Endothelial cell of umbilical vein (primary cell): ENCODE results near the gene GNPDA1. TPM values are rescaled to one million over a fixed set of nuclear protein-coding genes. Genes with fewer than 3 reads are reported as not detected.

Source experiments
- BruUV-seq: library from RNA; stranded (reverse); fragments of 400-500 nt; replicated peaks from 2 replicates; lab custom pipeline; 2021; lab: Mats Ljungman, UMichigan
- CTCF ChIA-PET: fragments of 300-600, 350-600 bp; sonication (Branson Sonifier 250); formaldehyde crosslinking; loops from one replicate; lab custom pipeline; 2021; ENCODE audit warnings: antibody characterized with exemption, inconsistent platforms; lab: Charles Lee
- POLR2A ChIA-PET: fragments of 300-600, 350-600 bp; sonication (Branson Sonifier 250); formaldehyde crosslinking; loops from one replicate; lab custom pipeline; 2021; ENCODE audit warnings: antibody characterized with exemption, inconsistent platforms; lab: Charles Lee
- DNase-seq: peaks from one replicate; pipeline ENCODE4 v3.0.0-alpha.2; 2011; ENCODE audit warnings: low read depth, low spot score
- FAIRE-seq: peaks from 2 replicates; lab custom pipeline; 2011; peaks lifted over from hg19 to GRCh38; lab: Jason Lieb, UNC
- H2AFZ ChIP-seq: 2 replicates; pipeline ENCODE4 v1.6.0; 2012; ENCODE audit warnings: low read depth, low read length, control low read depth, inconsistent platforms
- H3K27ac ChIP-seq: 2 replicates; pipeline ENCODE4 v1.5.1; 2011; ENCODE audit warnings: low read depth, mild to moderate bottlenecking, control low read depth, low read length, moderate library complexity; ENCODE audit not compliant: insufficient read depth
- H3K27me3 ChIP-seq, 2 experiments: 2 replicates each; pipeline versions ENCODE4 v1.6.0 to v1.6.1; 2011; ENCODE audit warnings: low read length in 2 of 2, mixed read lengths in 1 of 2; ENCODE audit not compliant: control insufficient read depth in 2 of 2, insufficient read depth in 2 of 2
- H3K36me3 ChIP-seq, 2 experiments: 2 replicates in 1 of 2; 3 replicates in 1 of 2; pipeline ENCODE4 v1.5.1; 2011; ENCODE audit warnings: low read length in 2 of 2, mild to moderate bottlenecking in 1 of 2, moderate library complexity in 1 of 2; ENCODE audit not compliant: control insufficient read depth in 2 of 2, insufficient read depth in 2 of 2; ENCODE audit errors: extremely low read depth in 1 of 2
- H3K4me1 ChIP-seq: 3 replicates; pipeline ENCODE4 v1.5.1; 2011; ENCODE audit warnings: mild to moderate bottlenecking, low read length; ENCODE audit not compliant: control insufficient read depth, insufficient read depth; ENCODE audit errors: extremely low read depth
- H3K4me2 ChIP-seq: 2 replicates; pipeline ENCODE4 v1.6.1; 2011; ENCODE audit warnings: low read length, control low read depth, mixed read lengths; ENCODE audit not compliant: insufficient read depth
- H3K4me3 ChIP-seq, 3 experiments: fragments of 200-600 bp in 1 of 3; sonication (generic), shearing (Covaris generic) in 1 of 3; replicated peaks in 1 of 3; 2 replicates each; pipeline ENCODE4 v1.5.1; 2011 to 2016; ENCODE audit warnings: control low read depth in 3 of 3, low read length in 3 of 3, mild to moderate bottlenecking in 2 of 3, inconsistent platforms in 1 of 3, low read depth in 1 of 3, moderate library complexity in 1 of 3; ENCODE audit not compliant: insufficient read depth in 1 of 3
- H3K79me2 ChIP-seq: 2 replicates; pipeline ENCODE4 v1.6.0; 2012; ENCODE audit warnings: low read length, inconsistent platforms; ENCODE audit not compliant: control insufficient read depth, insufficient read depth
- H3K9ac ChIP-seq: replicated peaks from 2 replicates; pipeline ENCODE3; 2011; ENCODE audit warnings: low read length, control low read depth; ENCODE audit not compliant: insufficient read depth; ENCODE audit errors: extremely low read depth
- H3K9me1 ChIP-seq: replicated peaks from 3 replicates; pipeline ENCODE4 v1.6.0; 2011; ENCODE audit warnings: mild to moderate bottlenecking, low read length; ENCODE audit not compliant: control insufficient read depth, insufficient read depth; ENCODE audit errors: extremely low read depth
- H3K9me3 ChIP-seq: replicated peaks from 2 replicates; pipeline ENCODE4 v1.5.1; 2012; ENCODE audit warnings: low read length, inconsistent platforms; ENCODE audit not compliant: control insufficient read depth, insufficient read depth
- H4K20me1 ChIP-seq: replicated peaks from 2 replicates; pipeline ENCODE3; 2011; ENCODE audit warnings: mild to moderate bottlenecking, low read length; ENCODE audit not compliant: control insufficient read depth, insufficient read depth; ENCODE audit errors: extremely low read depth
- EZH2 ChIP-seq: IDR thresholded peaks from 2 replicates; pipeline ENCODE4 v1.6.1; 2012; ENCODE audit warnings: borderline replicate concordance, low read depth, mild to moderate bottlenecking, moderate library complexity, low read length, inconsistent platforms; ENCODE audit not compliant: severe bottlenecking
- FOS ChIP-seq: IDR thresholded peaks from 2 replicates; pipeline ENCODE4 v1.6.1; 2011; ENCODE audit warnings: mild to moderate bottlenecking, low read length, moderate library complexity, borderline replicate concordance; ENCODE audit not compliant: insufficient read depth
- GATA2 ChIP-seq: IDR thresholded peaks from 2 replicates; pipeline ENCODE4 v1.7.0; 2011; ENCODE audit warnings: low read depth, mild to moderate bottlenecking, moderate library complexity, mixed read lengths, low read length; ENCODE audit not compliant: insufficient read length, insufficient read depth
- JUN ChIP-seq: IDR thresholded peaks from 2 replicates; pipeline ENCODE4 v1.6.1; 2011; ENCODE audit warnings: borderline replicate concordance, low read depth; ENCODE audit not compliant: insufficient read length, insufficient read depth
- MYC ChIP-seq: IDR thresholded peaks from one replicate; pipeline ENCODE4 v1.6.1; 2011; ENCODE audit warnings: mild to moderate bottlenecking, low read depth, low read length
- POLR2A ChIP-seq: IDR thresholded peaks from 2 replicates; pipeline ENCODE4 v1.6.1; 2012; ENCODE audit warnings: low read depth, mild to moderate bottlenecking, control low read depth, low read length
- POLR2AphosphoS5 ChIP-seq: IDR thresholded peaks from 2 replicates; pipeline ENCODE4 v1.6.1; 2012; ENCODE audit warnings: low read depth, mild to moderate bottlenecking, control low read depth, low read length, moderate library complexity; ENCODE audit not compliant: insufficient read depth
- dilution Hi-C: fragments of 300-500 bp; cut with MboI; formaldehyde crosslinking; loops from one replicate; pipeline ENCODE4 v1.15.0; 2019; ENCODE audit warnings: low sequenced_read_pairs; ENCODE audit not compliant: extremely low pct_ligation_motif_present
- intact Hi-C: fragments of 100-400 bp; cut with micrococcal nuclease; formaldehyde crosslinking; loops from one replicate; pipeline ENCODE4 v1.10.0; 2022
- polyA plus RNA-seq, 4 experiments: library from polyadenylated mRNA; depleted of rRNA in 3 of 4; stranded (reverse) in 3 of 4; unstranded in 1 of 4; fragments of >200 nt; gene quantifications; 2 replicates each; pipeline versions ENCODE4 v1.2.1 to v1.2.3, GENCODE V29; 2011 to 2012; ENCODE audit warnings: missing spikeins in 1 of 4
- total RNA-seq: library from RNA; stranded (reverse); gene quantifications from 2 replicates; pipeline ENCODE4 v1.2.3, GENCODE V29; 2021
- TF ChIP-seq, protein P1 (sequence below), 2 donors: IDR thresholded peaks; 1 replicate in 1 of 2; 2 replicates in 1 of 2; pipeline ENCODE4 v1.5.1; 2011; ENCODE audit warnings: low read length in 2 of 2, mild to moderate bottlenecking in 2 of 2, moderate library complexity in 2 of 2, control low read depth in 1 of 2, inconsistent platforms in 1 of 2, low read depth in 1 of 2; ENCODE audit not compliant: insufficient read depth in 1 of 2; ENCODE audit errors: extremely low read depth in 1 of 2
- TF ChIP-seq, protein P2 (sequence below): IDR thresholded peaks from 2 replicates; pipeline ENCODE4 v1.6.1; 2011; ENCODE audit not compliant: insufficient read depth, insufficient read length

The GNPDA1 gene
- total and polyA plus RNA-seq, 2 donors (not counting 3 experiments of a cell fraction or from before 2014, with no cell fraction given) = 22.5 to 49.3 TPM

DNA sequence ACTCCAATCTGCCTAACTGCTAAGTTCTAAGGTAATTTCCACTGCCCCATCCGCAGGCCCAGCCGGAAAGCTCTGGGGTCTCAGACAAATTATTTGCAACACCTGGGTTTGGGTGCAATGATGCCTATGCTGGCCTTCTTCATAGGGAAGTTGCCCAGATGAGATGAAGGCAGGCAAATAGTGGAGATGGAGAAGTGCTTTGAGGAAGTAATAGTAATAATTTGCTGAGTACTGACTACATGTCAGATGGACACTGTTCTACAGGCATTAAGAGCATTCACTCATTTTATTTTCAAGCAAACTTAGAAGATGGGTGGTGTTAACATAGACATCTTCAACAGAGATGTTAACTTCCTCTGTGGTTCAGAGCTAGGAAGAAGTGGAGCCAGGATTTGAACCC is 58.6 kb downstream of the GNPDA1 start:
- ChIA-PET CTCF (interaction anchor here (0.9 to 9.7 kb wide), 5 partner anchors 10 to 262 kb away, joined by 3 to 244 read pairs (median 8); partner anchors contain the start of gene RNF14), POLR2A (no interaction called here)
- Histone ChIP-seq H2AFZ (no peak overlapping the region), H3K27ac (no peak overlapping the region), H3K9ac (no peak overlapping the region), H3K4me2 (no peak overlapping the region), H3K4me3 (no peak overlapping the region), H3K36me3 (no peaks in the 10 kb centered on the region), H3K27me3 (no peaks in the 10 kb centered on the region), H3K9me3 (no peaks in the 10 kb centered on the region), H4K20me1 (no peaks in the 10 kb centered on the region), H3K4me1 (peaks cover 60% of the 10 kb centered on the region), H3K79me2 (no peaks in the 10 kb centered on the region), H3K9me1 (no peaks in the 10 kb centered on the region)
- FAIRE-seq (no peak), DNase-seq (no peak)
- intact Hi-C loops (no loop called here), dilution Hi-C loops (no loop called here)
- TF ChIP-seq POLR2A (no peak), JUN (no peak), POLR2AphosphoS5 (no peak), MYC (no peak), FOS (no peak), GATA2 (no peak), EZH2 (no peak)
- TF ChIP-seq, protein P1, sequence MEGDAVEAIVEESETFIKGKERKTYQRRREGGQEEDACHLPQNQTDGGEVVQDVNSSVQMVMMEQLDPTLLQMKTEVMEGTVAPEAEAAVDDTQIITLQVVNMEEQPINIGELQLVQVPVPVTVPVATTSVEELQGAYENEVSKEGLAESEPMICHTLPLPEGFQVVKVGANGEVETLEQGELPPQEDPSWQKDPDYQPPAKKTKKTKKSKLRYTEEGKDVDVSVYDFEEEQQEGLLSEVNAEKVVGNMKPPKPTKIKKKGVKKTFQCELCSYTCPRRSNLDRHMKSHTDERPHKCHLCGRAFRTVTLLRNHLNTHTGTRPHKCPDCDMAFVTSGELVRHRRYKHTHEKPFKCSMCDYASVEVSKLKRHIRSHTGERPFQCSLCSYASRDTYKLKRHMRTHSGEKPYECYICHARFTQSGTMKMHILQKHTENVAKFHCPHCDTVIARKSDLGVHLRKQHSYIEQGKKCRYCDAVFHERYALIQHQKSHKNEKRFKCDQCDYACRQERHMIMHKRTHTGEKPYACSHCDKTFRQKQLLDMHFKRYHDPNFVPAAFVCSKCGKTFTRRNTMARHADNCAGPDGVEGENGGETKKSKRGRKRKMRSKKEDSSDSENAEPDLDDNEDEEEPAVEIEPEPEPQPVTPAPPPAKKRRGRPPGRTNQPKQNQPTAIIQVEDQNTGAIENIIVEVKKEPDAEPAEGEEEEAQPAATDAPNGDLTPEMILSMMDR (IDR thresholded peaks at IDR 0.05; ENCODE audit: extremely low read depth in 1 of 2, insufficient read depth in 1 of 2, low read depth in 1 of 2, low read length in 2 of 2) = no peak
- TF ChIP-seq, protein P2, sequence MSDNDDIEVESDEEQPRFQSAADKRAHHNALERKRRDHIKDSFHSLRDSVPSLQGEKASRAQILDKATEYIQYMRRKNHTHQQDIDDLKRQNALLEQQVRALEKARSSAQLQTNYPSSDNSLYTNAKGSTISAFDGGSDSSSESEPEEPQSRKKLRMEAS = no peak
- BruUV-seq = no TSS peak
